HT-29 (cell line): ENCODE measurements around the gene RHEX. TPM values are rescaled to one million over a fixed set of nuclear protein-coding genes. Genes with fewer than 3 reads are reported as not detected.

Experiments used
- DNase-seq: peaks from one replicate; pipeline ENCODE4 v3.0.0-alpha.2; 2015; ENCODE audit warnings: low spot score
- total RNA-seq: library from RNA; depleted of rRNA; stranded (reverse); fragments of >200 nt; shearing (Covaris generic); gene quantifications from 2 replicates; pipeline ENCODE4 v1.2.3, GENCODE V29; 2014

RHEX gene
- total RNA-seq, 1 experiment from 2014 or later = not detected

DNA sequence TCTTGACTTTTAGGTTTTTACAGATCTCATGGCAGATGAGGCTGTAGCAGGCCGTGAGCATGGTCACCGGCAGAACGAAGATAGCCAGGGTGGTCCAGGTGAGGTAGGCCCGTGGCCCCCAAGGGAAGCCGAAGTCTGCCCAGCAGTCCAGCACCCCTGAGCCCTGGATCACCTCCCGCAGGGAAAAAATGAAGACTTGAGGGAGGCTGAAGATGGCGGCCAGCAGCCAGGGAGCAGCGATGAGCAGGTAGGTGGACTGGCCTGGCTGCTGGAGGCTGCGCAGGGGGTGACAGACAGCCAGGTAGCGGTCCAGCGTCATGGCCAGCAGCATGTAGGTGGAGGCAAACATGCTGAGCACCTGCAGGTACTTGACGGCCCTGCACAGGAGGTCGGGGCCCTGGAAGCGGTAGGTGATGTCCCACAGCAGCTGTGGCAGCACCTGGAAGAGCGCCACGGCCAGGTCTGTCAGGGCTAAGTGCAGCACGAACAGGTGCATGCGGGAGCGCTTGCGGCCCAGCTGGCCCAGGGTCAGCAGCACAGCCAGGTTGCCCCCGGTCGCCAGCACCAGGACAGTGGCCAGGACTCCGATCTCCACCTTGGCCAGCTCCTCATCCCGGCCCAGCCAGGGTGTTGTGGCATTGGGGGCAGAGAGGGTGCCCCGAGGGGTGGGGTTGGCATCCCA lies 63.4 kb downstream of the RHEX start:
- DNase-seq = no peak

DNA sequence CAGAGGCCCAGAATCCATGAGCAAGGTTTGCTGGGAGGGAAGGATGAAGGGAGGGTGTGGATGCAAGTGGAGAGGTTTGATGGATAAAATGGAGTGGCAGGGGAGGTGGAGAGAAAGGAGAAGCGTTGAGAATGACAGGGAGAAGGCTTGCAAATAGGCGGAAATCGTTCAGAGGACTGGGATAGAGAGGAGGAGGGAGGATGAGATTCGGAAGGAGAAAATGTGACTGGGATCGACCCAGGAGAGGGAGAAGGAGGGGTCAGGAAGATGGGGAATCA lies 63.8 kb downstream of the RHEX start:
- DNase-seq = no peak

DNA sequence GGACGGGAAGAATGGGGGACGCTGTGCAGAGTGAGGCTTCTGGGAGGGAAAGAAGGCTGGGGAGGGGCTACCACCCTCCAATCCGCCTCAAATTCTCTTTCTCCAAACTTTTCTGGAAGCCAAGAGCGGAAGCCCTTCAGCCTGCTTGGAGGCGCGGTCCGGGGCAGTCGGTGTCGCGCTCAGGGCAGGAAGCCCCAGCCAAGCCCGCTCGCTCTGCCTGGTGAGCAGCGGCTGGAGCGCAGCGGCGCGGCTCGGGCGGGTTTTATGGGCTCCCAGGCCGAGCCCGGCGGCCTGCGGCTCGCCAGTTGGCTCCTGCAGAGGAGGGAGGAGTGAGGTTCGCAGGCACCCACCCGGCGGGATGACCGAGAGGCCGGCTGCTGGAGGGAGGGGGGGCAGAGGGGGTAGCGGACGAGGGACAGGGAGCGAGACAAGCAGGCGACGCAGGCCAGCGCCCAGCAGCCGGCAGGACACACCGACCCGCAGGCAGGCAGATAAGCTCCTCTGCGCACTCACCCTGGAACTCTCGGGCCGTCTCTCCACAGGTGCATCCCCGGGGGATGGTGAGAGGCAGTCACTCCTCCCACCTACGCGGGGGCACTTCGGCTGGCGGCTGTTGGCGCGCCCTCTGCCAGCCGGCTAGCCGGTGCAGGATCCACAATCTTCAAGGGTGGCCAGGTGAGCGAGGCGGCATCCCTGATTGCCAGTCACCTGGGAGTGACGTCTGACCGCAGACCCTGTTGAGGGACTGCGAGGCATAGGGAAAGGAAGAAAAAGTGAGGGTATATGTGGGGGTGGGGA lies 64.4 kb downstream of the RHEX start, which contains the start of gene AVPR1B:
Gene AVPR1B (minus strand): TSS at position 238 of the 798 bp plus-strand sequence. CDS start 498 bp downstream, outside the sequence.
- DNase-seq = peak; percentile 38

DNA sequence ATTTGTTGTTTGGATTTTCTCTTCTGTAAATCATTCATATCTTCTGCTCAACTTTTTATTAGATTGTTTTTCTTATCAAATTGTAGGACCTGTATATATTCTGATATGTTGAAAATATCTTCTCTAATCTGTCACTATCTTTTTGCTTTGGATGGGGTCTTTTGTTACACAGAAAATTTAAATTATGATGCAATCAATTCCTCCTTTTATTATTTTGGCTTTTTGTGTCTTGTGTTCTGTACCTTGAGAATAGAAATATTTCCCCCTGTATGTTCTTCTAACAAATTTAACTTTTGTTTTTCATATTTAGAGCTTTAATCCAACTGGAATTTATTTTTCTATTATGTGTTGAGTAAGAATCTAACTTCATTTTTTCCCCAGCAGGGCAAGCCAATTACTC lies 67.4 kb downstream of the RHEX start:
- DNase-seq = no peak

DNA sequence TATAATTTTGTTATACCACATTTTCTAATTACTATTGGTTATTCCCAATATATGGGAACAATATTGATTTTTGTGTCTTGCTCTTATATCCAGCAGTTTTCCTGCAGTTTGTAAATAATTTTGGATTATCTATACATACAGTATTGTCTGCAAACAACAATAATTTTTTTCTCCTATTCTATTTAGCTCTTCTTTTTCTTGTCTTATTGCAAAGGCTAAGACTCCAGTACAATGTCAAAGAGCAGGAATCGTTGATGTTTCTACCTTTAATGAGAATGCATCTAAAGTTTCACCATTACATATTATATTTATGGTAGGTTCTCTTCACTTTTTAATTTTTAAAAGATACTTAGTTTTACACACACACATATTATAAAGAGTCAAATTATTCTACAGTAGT lies 68.3 kb downstream of the RHEX start:
- no peak for DNase-seq

DNA sequence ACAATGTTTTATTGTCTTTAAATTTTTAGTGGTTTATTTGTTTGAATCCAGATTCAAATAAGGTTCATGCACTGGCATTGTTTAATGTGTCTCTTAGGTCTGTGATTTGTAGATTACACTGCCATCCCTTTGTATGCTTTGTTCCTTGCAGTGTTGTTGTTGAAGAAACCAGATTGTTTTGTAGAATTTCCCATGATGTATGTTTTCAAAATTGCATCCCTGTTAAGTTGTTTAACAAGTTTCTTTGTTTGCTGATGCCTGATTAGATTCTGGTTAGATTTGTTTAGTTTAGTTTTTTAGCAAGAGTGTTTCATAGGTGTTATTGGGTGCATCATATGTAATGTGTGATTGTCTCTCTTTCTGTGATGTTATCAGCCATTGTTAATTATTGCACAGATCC lies 69.7 kb downstream of the RHEX start:
- DNase-seq = no peak

DNA sequence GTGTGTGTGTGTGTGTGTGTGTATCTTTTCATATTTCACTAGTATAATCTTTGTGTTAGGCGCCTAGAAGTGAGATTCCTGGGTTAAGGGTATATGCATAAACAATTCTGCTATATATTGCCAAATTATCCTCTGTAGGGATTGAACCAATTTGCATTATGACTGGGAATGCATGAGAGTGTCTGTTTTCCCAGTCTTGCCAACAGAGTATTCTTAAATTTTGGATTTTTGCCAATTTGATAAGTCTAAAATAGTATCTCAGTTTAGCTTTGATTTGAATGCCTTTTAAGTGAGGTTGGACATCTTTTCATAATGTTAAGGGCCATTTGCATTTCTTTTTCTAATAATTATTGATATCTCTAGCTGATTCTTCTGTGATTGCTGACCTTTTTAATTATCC lies 72.4 kb downstream of the RHEX start:
- DNase-seq = no peak

DNA sequence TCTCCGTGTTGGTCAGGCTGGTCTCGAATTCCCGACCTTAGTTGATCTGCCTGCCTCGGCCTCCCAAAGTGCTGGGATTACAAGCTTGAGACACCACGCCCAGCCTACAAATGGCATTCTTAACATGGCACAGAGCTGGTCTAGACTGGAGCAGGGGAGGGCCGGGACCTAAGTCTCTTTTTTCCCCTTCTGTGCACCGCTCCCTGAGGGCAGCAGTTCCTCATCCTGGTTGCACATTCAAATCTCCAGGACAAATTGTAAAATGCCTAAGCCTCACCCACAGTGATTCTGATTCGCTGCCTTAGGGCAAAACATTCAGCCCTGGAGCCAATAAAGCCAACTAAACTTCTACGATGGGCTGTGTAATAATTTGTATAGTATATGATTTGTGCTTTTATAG lies 74.4 kb downstream of the RHEX start:
- no peak for DNase-seq

DNA sequence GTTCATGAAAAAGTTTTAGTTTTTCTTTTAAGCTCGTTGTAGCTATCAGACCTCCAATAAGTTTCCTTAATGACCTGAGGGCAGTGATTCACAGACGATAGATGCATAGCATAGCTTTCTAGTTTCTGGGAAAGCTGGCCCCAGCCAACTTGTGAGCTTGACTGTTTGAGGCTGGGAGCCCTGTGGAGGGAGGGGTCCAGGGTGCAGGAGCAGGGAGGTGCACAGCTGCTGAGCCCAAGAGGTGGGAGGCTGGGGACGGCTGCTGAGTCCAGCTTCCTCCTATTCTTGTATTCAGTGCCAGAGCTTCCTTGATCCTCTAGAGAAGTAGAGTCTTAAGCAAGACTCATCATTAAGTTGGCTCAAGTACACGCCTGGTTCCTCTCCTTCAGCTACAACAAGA lies 75.2 kb downstream of the RHEX start:
- DNase-seq = no peak

DNA sequence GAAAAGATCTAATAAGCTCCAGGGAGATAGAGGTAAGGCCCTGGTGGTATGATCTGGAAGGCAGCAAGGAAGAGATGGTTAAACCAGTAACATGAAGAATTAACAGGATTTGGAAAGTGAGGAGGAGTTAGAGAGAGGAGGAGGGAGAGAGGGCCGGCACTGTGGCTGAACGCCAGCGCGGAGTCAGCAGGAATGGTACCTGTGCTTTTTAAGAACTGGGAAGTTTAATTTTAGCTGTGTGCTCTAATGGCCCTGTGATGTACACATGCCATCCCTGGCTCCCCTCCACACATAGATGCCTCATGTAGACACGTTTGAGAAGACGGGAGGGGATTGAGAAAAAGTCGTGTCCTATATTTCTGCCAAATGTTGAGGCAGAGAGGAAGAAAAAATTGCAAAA lies 78.1 kb downstream of the RHEX start:
- DNase-seq = no peak

DNA sequence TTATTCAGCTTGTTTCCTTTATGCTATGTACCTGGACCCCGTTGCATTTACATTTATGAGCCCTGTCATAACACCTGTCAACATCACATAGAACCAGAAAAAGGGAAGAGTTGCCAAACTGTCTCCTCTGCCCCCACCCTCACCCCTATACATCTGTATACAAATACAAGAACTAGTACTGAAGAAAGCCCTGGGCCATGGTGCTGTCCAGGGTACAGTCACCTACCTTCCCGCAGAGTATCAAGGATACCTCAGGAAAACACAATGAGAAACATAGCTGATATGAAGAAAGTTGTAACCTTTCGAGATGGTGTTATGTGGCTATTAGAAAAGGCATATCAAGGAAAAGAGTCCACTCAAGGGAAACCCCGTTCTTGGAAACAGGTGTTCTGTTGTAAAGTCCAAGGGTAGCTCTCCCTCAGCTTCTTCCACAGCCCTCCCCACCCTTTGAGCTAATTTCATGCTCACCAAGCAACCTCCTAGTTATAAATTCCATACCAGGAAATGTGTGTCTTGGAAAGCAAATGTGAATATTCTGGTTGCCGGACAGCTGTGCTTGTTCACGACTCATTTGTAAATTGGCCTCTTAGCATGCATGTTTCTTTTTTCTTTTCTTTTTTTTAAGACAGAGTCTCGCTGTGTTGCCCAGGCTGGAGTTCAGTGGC lies 80.9 kb downstream of the RHEX start:
- DNase-seq = no peak

DNA sequence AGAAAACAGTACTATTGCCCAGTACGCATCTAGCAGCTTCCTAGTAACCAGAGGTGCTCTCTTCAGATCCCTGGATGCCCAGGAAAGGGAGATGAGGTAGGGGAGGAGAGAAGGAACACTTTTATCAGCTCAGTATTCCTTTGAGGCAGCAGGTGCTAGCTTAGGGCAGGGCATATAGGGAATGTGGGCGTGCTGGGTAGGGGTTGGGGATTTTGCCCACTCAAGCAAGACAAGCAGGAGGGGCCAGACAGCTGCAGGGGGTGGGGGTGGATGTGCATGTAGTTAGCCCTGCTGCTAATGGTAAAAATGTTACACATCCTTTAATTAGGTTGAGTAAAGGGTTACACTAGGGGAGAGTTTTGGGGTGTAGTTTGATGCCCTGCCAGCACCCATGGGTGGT lies 82.3 kb downstream of the RHEX start:
- no peak for DNase-seq

DNA sequence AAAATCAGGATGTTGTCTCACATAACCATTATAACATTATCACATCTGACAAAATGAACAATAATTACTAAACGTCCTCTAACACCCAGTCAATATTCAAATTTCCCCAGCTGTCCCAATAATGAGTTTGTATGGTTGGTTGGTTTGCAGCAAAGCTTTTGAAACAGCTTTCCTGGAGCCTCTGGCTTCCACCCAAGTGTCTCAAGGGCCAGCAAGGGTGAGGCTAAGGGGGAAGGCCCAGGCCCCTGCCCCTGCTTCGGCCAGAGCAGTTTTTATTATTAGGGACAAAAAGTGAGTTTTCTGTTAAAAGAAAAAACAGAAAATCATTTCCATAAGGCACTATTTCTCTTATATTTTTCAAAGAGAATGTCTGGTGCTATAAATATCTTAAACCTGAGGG lies 83.3 kb downstream of the RHEX start:
- no peak for DNase-seq

DNA sequence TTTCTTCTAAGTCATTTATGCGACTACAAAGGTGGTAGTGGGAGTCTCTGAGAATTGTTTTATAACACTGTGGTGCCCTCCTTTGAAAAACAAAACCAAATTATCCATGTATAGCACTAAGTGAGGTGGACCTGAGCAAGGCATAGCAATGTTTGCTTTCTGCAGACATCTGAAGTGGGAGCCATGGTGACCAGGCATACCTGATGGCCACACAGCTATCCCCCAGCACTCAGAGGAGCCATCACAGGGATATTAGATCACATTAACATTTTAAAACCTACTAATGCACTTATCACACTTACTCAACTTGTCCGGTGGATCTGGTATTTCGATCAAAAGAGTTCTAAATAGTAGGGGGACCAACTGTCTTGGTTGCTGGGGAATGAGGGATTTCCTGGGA lies 89.0 kb downstream of the RHEX start:
- DNase-seq = no peak

DNA sequence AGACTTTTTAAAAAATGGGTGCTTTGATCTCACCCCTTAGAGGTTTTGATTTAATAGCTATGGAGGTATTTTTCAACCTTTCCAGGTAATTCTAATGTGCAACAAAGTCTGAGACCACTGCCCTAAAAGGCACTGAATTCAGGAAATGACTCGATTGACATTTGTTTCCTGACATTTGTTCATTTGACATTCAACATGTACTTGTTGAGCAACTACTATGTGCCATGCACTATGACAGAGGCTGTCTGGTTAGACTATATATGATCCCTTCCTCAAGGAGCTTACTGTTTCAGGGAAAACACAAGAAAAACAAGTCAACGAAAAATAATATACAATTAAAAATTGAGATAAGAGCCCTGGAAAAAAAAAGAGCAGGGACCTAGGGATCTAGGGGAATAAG lies 89.8 kb downstream of the RHEX start:
- no peak for DNase-seq

DNA sequence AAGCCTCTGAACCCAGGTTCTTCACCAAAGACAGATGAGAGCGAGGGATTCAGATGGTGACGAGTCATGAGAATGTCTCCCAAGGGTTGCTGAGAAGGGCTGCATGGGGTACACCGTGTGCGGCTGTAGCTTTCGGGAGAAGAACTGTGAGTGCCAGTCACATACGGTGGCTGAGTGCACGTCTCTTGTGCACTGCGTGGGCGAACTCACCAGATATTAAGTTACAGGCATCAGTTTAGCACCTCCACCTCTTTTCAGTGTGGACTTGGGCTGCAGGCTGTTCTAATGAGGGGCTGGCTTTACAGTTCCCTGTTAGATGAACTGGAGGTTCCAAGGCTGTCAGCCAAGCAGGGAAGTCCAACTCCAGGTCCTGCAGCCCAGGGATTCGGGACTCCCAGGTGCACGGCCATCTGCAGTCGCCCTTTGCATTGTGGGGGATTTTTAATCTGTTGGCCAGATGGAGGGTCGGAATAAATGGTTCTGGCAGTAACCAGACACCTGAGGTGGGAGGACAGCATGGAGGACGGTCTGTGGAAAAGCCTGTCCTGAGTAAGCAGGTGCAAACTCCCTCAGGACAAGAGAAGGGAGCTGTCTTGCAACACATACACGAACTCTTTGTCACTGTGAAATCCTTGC lies 90.7 kb downstream of the RHEX start:
- DNase-seq = no peak

DNA sequence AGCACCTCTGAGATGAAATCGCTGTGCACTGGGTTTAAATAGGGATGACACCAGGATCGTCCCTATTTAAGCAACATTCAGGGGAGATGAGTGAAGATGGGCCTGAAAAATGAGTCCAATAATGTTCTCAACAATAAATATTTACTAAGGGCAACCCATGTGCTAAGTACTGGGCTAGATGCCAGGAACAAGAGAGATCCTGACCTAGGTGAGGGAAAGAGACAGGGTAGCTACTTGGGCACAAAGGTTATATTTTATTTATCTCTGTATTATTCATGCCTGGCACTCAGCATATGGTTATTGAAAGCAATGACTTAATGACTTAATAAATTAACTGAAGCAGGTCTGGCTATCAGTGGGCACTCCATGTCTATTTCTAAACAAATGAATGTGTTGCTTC lies 91.6 kb downstream of the RHEX start:
- DNase-seq = no peak

DNA sequence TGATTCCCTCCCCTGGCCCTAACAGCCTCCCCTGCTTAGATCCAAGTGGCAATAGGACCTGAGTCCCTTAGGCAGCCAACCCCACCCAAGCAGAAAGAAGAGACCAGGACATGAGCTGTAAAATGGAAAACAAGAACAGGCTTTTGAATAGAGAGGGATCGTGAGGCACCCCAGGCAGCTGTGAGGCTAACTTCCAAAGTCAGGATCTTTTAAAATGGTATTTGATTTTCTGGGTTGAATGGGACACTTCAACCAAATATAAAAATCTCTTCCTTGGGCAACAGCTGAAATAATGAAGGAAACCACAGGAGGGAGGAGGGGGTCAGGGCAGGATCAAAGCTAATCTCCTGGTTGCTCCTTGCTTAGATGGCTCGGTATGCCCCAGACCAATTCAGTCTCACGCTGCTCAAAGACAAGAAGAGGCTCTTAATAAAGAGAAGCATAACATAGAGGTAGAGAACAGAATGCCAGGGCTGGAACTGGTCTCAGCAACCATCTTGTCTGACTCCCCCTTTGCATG lies 92.9 kb downstream of the RHEX start:
- DNase-seq = no peak
